Fibroblast of skin of right quadriceps (primary cell): Measurements from ENCODE around the gene HDHD5.

Experiments
- DNase-seq: peaks from one replicate; pipeline ENCODE4 v3.0.0-alpha.2; 2013

Gene HDHD5

DNA sequence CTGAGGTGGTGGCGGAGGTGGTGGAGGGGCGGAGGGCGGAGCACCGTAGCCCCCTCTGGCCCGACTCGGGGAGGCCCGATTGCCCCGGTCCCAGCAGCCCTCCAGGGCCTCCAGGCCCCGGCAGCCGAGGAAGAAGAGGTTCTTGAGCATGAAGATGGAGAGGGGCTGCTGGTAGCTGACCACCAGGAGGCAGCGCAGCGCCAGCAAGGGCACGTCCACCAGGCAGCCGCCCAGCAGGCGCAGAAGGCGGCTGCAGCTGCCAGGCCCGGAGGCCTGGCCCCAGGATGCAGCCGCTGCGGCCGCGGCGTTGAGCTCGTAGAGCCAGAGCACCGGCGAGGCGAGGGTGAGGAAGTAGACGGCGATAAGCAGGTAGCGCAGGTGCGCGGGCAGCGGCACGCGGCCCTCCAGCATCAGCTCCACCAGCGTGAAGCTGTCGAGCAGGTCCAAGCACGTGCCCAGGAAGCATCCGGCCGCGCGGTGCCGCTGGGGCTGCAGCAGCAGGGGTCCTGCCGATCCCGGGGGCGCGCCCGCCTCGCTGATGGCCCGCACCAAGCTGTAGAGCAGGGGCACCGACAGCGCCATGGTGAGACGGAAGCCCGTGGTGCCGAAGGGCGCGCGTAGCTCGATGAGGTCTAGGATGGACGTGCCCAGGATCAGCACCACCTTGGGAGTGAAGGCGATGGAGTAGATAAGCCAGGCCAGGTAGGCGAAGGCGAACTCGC, 39.4 kb downstream of the HDHD5 start:
- no peak for DNase-seq

DNA sequence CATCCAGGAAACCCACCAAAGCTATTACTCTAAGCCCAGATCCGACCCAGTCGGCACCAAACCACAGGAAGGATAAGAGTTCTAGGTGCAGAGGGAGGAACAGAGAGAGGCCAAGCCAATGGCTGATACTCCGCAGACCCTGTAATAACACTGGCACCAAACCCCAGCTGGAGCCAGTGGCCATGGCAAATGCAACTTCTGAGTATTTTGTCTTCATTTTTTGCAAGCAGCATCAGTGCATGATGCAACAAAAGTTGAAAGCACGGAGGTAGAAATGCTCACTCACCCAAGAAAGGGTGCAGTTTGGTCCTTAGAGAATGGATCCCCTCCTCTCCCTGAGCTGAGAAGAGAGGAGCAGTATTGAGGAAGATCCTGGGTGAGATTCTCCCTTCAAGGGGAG, 40.7 kb downstream of the HDHD5 start:
- no peak for DNase-seq

DNA sequence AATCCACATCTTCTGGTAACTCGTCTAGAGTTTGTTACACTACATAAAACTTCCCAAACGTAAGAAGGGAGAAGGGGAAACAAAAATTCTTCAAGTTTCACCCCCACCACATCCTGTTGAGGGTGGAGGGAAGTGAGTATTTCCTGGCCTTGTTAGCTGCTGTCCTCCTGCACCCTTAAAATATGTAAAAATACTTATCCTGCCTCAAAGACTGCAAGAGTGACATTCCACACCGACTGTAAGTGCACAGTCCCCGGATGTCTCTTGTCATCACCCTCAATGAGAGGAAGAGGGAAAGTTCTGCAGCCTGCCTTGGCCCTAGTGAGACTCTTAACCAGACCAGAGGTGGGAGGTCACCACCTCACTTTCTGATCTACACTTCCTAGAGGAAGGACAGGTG, 41.2 kb downstream of the HDHD5 start:
- DNase-seq = no peak

DNA sequence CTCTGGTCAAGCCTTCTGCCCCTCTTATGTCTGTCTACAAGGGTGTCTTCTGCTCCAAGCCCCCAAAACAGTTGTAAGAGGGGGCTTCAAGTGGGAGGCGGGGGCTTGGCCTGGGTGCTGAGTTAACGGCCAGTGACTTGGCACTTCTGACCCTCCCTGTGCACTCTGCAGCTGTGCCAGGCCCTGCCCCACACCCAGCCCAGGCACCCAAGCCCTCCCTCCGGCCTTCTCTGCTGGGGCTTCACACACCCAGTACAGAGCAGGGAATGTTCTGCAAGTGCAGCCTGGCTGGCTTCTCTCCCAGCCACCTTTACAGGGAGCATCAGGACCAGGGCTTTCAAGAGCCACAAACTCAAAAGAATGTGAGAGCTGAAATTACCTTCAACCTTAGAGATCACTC, 41.7 kb downstream of the HDHD5 start:
- DNase-seq = no peak

DNA sequence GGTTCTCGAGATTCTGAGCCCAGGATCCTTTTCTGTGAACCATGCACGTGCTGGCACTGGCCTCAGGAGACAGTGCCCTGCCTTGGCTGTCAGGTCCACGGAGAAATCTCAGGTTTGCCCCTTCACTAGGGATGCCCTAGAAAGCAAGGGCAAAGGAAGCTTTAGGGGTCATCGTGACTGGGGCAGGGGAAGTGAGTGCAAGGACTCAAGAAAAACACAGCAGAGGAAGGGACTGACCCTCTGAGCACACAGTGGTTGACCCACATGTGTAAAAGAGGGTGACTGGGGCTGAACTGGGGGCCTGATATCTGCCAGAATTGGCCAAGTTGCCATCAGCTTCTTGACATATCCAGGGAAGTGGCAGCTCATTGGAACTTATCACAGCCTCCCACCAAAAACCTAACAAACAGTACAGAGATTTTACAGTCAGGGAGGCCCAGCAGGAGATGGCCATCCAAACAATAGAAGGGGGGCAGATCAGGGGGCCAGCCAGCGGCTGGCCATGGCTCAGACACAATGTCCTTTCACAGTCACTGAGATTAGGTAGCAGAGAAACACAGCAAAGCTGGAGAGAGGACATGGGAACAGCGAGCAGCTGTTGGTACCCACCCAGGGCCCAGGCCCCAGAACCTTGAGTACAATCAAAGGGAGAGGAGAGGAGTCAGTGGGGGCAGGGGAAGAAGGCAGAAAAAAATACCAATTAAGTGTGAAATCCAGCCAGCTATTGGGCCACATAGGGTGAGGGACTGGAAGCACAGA, 42.3 kb downstream of the HDHD5 start:
- no peak for DNase-seq

DNA sequence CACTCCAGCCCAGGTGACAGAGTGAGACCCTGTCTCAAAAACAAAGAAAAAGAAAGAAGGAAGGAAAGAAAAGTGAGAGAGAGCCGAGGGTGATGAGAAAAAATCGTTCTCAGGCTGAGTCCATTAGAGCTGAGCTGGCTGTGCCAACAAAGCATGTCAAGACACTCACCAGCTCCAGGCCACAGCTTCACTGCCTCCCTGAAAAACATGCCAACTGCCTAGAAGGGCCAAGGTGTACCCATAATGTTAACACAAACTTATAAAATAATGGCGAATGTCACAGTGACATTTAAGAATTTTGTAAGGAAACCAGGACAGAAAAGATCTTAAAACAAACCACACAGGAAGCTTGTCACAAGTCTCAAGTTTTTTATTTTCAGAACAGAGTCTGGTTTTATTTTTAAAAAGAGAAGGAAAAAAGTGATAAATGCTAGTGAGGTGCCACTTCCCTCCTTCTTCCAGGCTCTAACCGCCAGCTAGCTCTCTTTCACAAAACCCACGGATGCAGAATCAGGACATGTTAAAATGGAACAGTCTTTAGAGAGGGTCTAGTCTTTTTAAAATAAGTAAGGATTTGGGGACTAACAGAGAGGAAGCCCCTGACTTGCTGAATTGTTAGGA, 43.0 kb downstream of the HDHD5 start:
- DNase-seq = no peak

DNA sequence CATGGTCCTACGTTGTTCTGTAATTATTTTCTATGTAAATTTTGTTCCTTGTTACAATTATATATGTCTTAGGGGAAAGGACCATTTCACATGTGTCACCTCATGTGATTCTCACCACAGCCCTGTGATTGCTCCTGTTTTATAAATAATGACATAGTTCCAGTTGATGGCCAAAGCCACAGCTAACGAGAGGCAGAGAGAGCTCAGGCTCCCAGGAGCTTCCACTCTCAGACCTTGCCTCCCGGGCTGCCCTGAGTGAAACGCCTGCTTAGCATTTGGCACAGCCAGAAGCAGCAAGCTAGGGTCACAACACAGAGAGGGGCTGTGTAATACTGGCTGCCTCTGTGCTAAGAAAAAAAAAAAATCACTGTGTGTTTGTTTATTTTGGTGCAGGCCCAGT, 43.8 kb downstream of the HDHD5 start:
- no peak for DNase-seq

DNA sequence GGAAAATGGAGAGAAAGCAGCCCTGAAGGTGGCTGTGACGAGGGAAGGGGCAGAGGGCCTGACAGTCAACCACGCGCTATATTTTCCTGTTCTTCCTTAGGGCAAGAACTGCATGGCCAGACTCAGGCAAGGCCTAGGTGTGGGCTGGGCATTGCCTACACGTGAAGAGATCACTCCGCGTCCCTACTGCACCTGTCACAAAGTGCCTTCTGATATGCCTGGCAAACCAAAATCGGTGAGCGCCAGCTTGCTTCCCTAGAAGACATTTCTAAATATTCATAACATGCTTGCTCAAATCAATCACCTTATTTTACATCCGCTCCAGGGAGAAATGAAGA, 44.2 kb downstream of the HDHD5 start:
- DNase-seq = no peak

DNA sequence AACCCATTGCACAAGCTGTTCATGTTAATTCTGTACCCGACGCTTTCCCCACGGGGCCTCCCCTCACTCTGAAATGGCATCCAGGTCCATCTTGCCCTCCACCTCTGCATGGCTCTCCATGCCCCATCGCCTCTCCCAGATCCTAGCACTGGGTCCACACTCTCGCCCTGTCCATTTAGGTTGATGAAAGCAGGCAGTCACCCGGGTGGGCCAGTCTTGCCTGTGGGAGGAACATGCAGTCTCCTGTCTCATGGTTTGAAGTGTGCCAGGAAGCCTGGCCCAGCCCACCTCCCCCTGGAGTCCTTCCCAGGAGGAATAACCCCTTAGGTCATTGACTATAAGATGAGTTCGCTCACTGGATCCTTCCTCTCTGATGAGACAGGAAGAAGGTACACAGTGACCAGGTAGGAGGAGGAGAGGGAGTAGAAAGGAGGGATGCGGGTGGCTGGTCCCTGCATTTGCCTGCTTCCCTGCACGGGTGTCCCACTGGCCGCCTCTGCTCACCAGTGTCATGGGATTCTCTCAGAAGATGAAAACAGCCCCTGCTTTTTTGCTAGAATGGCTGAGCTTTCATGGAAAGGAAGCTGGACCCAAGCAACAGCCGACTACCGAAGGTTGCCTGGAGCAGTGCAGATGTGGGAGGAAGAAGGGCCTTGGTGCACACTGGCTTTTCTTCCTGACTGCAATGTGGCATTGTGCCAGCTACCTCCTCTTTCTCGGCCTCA, 44.7 kb downstream of the HDHD5 start:
- DNase-seq = no peak

DNA sequence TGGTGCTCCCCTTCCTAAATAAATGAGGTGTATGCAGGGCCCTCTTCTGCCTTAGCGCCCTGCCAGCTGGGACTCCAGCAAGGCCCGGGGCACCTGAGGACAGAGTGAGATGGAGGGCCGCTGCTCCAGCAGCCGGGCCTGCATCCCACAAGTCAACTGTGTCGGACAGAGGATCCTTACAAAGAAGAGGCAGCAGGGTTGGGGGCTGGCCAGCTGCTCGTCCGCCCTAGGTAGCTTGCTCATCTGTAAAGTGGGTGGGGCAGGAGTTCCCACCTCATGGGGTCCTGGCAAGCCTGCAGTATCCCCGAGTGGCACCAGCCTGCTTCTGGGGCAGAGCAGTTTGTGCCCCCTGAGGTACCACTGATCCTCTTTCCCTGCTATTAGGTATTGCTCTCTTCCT, 45.5 kb downstream of the HDHD5 start:
- DNase-seq = no peak

DNA sequence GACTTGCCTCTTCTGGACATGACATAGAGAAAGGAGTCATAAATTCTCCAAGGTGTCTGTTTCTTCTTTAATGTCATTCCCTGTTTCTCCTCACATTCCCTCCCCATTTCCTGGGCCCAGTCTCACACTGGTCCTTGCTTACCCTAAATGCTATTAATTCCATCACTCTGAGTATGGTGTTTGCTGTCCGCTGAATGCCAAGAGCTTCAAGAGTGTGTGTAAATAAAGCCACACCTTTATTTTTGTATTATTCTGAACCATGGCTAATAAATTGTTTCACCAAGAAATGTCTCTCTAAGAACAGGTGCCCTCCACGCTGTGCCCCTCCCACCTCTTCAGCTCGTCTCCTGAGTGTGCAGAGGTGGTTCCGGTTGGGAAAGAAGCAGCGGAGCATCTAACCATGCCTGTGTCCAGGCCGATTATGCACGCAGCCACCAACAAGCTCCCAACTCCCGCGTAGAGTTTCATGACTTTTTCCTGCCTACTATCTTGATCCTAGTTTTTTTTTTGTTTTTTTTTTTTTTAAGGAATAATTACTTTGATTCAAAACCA, 46.5 kb downstream of the HDHD5 start:
- no peak for DNase-seq

DNA sequence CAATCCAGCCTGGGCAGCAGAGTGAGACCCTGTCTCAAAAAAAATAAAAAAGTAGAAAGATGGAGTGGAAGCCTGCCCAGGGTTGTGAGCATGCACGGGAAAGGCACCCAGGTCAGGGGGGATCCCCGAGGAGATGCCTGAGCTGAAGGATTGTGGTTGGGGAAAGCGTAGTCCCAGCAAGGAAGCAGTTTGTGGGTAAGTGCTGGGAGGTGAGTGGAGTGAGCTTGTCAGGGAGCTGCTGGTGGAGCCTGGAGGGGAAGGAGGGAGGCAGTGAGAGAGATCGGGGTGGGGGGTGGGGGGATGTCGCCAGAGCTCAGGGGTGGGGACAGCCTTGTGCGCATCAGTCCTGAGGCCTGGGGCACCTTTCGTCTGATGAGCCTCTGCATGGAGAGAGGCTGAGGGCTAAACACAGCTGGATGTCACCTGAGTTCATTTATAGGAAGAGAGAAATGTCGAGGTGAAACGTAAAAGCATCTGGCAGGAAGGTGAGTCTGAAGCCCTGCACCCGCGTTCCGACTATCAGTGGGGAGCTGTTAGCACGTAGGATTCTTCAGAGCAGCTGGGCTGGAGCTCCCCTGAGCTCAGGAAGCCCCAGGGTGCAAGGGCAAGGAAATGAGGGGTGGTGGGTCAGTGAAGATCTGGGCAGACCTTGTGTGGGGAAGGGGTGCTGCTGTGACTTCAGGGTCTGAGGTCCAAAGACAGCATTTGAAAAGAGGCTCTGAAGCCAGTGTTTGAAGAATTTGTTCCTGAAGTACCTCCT, 48.1 kb downstream of the HDHD5 start:
- no peak for DNase-seq

DNA sequence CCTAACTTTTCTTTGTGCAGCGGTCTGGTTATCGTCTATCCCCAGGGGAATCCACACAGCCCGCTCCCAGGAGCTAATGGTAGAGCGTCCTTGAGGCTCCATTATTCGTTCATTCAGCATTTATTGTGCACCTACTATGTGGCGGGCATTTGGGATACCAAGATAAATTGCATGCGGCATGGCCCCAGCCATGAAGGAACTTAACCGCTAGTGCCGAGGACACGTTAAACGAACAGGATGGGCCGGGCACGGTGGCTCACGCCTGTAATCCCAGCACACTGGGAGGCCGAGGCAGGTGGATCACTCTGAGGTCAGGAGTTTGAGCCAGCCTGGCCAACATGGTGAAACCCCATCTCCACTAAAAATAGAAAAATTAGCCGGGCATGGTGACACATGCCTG, 49.1 kb downstream of the HDHD5 start:
- no peak for DNase-seq

DNA sequence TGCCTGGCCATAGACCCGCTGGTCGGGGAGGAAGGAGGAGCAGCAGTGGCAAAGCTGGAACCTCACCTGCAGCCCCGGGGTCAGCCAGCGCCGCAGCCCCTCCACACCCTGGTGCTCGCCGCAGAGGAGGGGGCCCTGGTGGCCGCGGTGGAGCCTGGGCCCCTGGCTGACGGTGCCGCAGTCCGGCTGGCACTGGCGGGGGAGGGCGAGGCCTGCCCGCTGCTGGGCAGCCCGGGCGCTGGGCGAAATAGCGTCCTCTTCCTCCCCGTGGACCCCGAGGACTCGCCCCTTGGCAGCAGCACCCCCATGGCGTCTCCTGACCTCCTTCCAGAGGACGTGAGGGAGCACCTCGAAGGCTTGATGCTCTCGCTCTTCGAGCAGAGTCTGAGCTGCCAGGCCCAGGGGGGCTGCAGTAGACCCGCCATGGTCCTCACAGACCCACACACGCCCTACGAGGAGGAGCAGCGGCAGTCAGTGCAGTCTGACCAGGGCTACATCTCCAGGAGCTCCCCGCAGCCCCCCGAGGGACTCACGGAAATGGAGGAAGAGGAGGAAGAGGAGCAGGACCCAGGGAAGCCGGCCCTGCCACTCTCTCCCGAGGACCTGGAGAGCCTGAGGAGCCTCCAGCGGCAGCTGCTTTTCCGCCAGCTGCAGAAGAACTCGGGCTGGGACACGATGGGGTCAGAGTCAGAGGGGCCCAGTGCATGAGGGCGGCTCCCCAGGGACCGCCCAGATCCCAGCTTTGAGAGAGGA, 49.8 kb downstream of the HDHD5 start:
- no peak for DNase-seq

DNA sequence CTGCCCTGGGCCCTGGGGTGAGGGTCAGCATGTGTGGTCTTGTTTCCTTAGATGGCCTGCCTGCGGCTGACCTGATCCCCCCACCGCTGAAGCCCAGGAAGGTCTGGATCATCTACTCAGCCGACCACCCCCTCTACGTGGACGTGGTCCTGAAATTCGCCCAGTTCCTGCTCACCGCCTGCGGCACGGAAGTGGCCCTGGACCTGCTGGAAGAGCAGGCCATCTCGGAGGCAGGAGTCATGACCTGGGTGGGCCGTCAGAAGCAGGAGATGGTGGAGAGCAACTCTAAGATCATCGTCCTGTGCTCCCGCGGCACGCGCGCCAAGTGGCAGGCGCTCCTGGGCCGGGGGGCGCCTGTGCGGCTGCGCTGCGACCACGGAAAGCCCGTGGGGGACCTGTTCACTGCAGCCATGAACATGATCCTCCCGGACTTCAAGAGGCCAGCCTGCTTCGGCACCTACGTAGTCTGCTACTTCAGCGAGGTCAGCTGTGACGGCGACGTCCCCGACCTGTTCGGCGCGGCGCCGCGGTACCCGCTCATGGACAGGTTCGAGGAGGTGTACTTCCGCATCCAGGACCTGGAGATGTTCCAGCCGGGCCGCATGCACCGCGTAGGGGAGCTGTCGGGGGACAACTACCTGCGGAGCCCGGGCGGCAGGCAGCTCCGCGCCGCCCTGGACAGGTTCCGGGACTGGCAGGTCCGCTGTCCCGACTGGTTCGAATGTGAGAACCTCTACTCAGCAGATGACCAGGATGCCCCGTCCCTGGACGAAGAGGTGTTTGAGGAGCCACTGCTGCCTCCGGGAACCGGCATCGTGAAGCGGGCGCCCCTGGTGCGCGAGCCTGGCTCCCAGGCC, 50.6 kb downstream of the HDHD5 start:
- DNase-seq = no peak

DNA sequence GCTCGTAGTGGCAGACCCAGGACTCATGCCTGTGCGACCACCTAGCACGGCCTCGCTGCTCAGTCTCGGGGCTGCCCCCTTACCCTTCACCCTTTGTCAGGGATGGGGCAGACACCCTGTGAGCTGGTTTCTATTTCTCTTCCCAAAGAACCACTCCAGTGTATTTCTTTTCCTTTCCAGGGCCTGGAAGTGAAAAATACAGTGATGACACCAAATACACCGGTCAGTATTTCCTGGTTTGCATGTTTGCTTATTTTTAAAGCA, 51.6 kb downstream of the HDHD5 start:
- no peak for DNase-seq

DNA sequence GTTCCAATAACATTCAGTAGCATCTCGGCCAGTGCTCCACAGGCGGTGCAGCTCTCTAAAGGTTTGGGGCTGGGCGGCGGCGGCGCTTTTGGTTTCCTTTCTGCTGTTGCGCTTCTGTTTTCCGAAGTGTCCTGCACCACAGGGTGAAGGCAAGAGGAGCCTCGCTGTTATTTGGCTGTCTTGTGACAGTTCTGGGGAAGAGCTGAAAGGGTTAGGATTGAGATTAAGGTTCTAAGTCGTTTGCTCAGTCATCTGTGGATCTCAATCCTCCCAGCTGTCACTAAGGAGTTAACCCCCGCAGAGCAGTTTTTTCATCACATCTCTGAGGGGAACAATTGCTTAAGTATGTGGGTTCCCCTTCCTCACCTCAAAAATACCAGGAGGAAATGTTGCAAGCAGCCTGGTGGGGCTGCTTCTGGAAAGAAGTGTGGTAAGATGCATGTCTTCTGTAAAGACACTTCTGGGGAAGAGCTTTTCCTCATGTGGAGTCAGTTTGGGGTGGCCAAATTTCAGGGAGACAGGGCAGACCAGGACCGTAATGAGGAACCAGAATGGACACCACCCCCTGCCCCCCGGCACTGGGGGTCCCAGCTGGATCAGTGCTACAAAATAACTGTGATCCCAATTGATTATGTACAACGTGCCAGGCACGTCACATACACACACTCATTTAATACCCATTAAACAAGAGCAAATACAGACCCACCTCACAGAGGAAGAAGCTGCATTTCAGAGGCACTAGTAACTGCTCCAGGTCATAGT, 52.1 kb downstream of the HDHD5 start:
- no peak for DNase-seq

DNA sequence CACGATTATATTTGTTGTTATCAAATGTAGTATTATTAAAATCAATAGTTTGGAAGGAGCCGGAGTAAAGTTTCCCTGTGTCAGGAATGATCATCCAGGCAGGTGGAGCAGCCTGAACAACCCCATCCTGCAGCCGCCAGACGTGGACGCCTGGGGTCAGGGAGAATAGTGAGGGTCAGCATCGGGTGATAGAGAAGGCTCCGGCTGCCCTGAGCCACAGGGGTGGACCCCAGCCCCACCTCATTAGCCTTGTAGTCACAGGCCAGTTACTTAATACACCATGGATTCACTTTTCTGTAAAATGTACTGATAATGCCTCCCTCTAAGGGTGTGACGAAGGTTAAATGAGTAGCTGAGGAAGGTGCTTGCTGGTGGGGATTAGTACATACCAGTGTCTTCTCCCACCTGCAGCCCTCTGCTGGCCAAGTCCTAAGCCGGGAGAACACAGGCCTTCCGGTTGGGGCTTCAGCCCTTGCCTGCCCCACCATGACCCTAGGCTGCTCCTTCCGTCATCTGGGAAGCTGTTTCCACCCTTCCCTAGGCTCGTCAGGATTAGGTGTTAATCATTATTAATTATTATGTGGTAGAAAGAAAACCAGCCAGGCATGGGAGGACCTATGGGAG, 52.8 kb downstream of the HDHD5 start:
- no peak for DNase-seq

DNA sequence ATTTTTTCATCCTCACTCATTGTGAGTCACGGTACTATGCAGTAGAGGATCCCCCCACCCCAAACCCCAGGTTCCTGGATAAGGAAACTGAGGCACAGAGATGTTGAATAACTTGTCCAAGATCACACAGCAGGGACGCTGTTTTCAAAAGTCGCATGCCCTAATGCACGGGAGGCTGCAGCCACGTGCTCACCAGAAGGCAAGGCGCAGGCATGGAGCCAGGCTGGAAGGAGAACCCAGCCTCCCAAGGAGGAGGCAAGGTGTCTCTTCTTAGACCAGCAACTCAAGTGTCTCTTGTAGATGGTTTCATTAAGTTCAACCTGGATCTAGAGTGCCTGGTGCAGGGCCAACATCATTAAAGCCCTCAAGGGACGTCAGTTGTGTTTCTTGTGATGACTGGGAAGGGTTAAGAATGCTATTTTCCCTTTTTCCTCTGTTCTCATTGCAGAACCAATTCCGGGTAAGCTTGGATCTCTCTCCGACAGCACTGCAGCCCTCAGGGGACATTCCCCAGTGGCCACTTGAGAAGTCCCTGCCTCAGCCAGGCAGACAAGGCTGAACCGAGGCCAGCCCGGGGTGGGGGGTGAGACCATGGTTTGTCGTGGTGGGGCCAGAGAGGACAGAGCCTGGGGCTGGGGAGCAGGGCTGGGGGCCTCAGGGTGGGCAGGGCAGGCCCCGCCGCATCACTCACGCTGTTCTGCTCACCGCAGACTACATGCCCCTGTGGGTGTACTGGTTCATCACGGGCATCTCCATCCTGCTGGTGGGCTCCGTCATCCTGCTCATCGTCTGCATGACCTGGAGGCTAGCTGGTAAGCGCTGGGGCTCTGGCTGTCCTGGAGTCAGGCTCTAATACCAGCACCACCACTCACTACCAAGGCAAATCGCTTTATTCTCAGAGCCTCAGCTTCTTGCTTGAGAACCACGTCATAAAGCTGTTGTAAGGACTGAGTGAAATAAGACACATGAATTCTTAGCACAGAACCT, 53.6 kb downstream of the HDHD5 start:
- no peak for DNase-seq
